NCI-H69 (cell line): Measurements from ENCODE around the gene RPS3A.
"Not testable (repeated sequence)": the region's sequence is repeated elsewhere in the genome, so short reads cannot be mapped to it uniquely, and the experiment has no call there.

ENCODE experiments used
- DNase-seq: peaks from one replicate; lab custom pipeline; 2025; lab: John Stamatoyannopoulos, UW

The RPS3A gene

GRCh38 chr4:151099229-151099975 is at the start of gene RPS3A:
Gene RPS3A, plus strand, starts transcription at chr4:151099628. Its CDS starts 25 bp downstream, at chr4:151099653.
- peak; percentile 95 for DNase-seq

- DNase-seq = no peak
Observed at GRCh38 chr4:151052785-151053184, 46.6 kb upstream of the RPS3A start.

- DNase-seq = no peak
Observed at GRCh38 chr4:151055539-151055938, 43.9 kb upstream of the RPS3A start.

GRCh38 chr4:151063143-151063542 is 36.3 kb upstream of the RPS3A start:
- not testable (repeated sequence) for DNase-seq

GRCh38 chr4:151067316-151067970 is 32.0 kb upstream of the RPS3A start:
- no peak for DNase-seq

- no peak for DNase-seq
Observed at GRCh38 chr4:151074416-151074916, 25.0 kb upstream of the RPS3A start.

- not testable (repeated sequence) for DNase-seq
Observed at GRCh38 chr4:151077978-151078377, 21.4 kb upstream of the RPS3A start.

- no peak for DNase-seq
Observed at GRCh38 chr4:151087467-151087866, 12.0 kb upstream of the RPS3A start.

- DNase-seq = no peak
Observed at GRCh38 chr4:151091047-151091446, 8.4 kb upstream of the RPS3A start.

GRCh38 chr4:151092488-151092887 is 6.9 kb upstream of the RPS3A start:
- no peak for DNase-seq

GRCh38 chr4:151093203-151093602 is 6.2 kb upstream of the RPS3A start:
- no peak for DNase-seq

- DNase-seq = no peak
Observed at GRCh38 chr4:151094290-151094751, 5.1 kb upstream of the RPS3A start.

GRCh38 chr4:151095142-151095541 is 4.3 kb upstream of the RPS3A start:
- no peak for DNase-seq

GRCh38 chr4:151097759-151098158 is 1.7 kb upstream of the RPS3A start:
- DNase-seq = no peak

GRCh38 chr4:151098979-151099228 is 524 bp upstream of the RPS3A start:
- DNase-seq = no peak

- DNase-seq = peak; percentile 56
Observed at GRCh38 chr4:151099976-151100417, 569 bp downstream of the RPS3A start.

- DNase-seq = no peak
Observed at GRCh38 chr4:151100531-151100930, 1.1 kb downstream of the RPS3A start.

GRCh38 chr4:151103758-151104157 is 4.3 kb downstream of the RPS3A start:
- no peak for DNase-seq

GRCh38 chr4:151104621-151105020 is 5.2 kb downstream of the RPS3A start:
- DNase-seq = no peak

- DNase-seq = no peak
Observed at GRCh38 chr4:151105454-151106032, 6.1 kb downstream of the RPS3A start.

- no peak for DNase-seq
Observed at GRCh38 chr4:151107063-151107462, 7.6 kb downstream of the RPS3A start.

- DNase-seq = no peak
Observed at GRCh38 chr4:151110236-151110635, 10.8 kb downstream of the RPS3A start.

GRCh38 chr4:151114338-151114737 is 14.9 kb downstream of the RPS3A start:
- DNase-seq = no peak
